Gastroesophageal sphincter (tissue), 4 donors: Measurements from ENCODE around the gene RAB44. TPM values are rescaled to one million over a fixed set of nuclear protein-coding genes. Genes with fewer than 3 reads are reported as not detected.

Experiments
- ATAC-seq: fragments of 150-250 bp; one replicate; pipeline ENCODE4 v1.9.1; 2016; ENCODE audit warnings: mild to moderate bottlenecking, moderate library complexity
- H3K27ac ChIP-seq, 4 donors: fragments of 200-600 bp; sonication (generic) in 3 of 4; 1 replicate in 3 of 4; 2 replicates in 1 of 4; pipeline ENCODE4 v1.5.1; 2016 to 2019
- H3K27me3 ChIP-seq: fragments of 200-600 bp; sonication (generic); one replicate; pipeline ENCODE4 v1.5.1; 2019
- H3K36me3 ChIP-seq, 2 donors: fragments of 200-600 bp; sonication (generic); one replicate each; pipeline ENCODE4 v1.5.1; 2019; ENCODE audit warnings: control low read depth in 1 of 2
- H3K4me1 ChIP-seq, 3 donors: fragments of 200-600 bp; sonication (generic); 1 replicate in 2 of 3; 2 replicates in 1 of 3; pipeline ENCODE4 v1.5.1; 2016 to 2019; ENCODE audit warnings: control low read depth in 2 of 3
- H3K4me3 ChIP-seq, 2 donors: fragments of 200-600 bp; sonication (generic); one replicate each; pipeline ENCODE4 v1.5.1; 2019; ENCODE audit warnings: mild to moderate bottlenecking in 1 of 2, moderate library complexity in 1 of 2
- H3K9me3 ChIP-seq, 3 donors: fragments of 200-600 bp; sonication (generic); one replicate each; pipeline ENCODE4 v1.5.1; 2017 to 2019; ENCODE audit warnings: control low read depth in 2 of 3
- EP300 ChIP-seq: sonication (generic); formaldehyde crosslinking; IDR thresholded peaks from one replicate; pipeline ENCODE4 v1.6.1; 2017; ENCODE audit warnings: antibody characterized with exemption, mild to moderate bottlenecking
- POLR2A ChIP-seq, 2 donors: fragments of 450-650 bp; IDR thresholded peaks; one replicate each; pipeline ENCODE4 v1.6.1; 2017; ENCODE audit warnings: antibody characterized with exemption in 2 of 2, mild to moderate bottlenecking in 2 of 2, moderate library complexity in 1 of 2
- POLR2AphosphoS5 ChIP-seq: sonication (generic); formaldehyde crosslinking; IDR thresholded peaks from one replicate; pipeline ENCODE4 v1.6.1; 2017; ENCODE audit warnings: antibody characterized with exemption
- WGBS, 2 donors: methylation state at CpG; one replicate each; pipeline ENCODE4 v1.1.5; 2018; ENCODE audit warnings: low coverage in 1 of 2; 5-methylcytosine and 5-hydroxymethylcytosine counted together
- total RNA-seq, 4 donors: library from RNA; depleted of rRNA; stranded (reverse); fragments of >200 nt; gene quantifications; one replicate each; pipeline ENCODE4 v1.1.0, GENCODE V29; 2016
- TF ChIP-seq, protein P1 (sequence below), 4 experiments: fragments of 200-600 bp in 2 of 4; fragments of 450-650 bp in 2 of 4; sonication (generic) in 1 of 4; IDR thresholded peaks; one replicate each; pipeline ENCODE4 v1.5.1; 2017 to 2019; ENCODE audit warnings: antibody characterized with exemption in 4 of 4, mild to moderate bottlenecking in 2 of 4, moderate library complexity in 2 of 4

The RAB44 gene
- total RNA-seq, 4 donors from 2014 or later: 0.67 to 1.6 (median 0.89) TPM; not detected in 1

DNA sequence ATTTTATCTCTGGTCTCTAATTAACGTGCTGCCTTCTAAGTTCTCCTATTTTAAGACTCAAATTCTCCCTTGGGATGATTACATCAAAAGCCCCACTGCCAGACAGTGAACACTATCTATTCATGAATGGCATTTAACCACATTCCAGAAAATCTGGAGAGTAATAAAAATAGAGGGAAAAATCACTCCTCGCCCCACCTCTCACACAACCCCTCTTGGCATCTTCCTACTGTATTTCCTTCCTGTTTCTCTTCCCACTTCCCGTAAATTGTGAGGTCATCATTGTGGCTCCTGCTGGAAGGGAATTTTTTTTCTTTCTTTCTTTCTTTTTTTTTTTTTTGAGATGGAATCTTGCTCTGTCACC is 31.5 kb downstream of the RAB44 start:
- Histone ChIP-seq H3K4me1 (peaks cover 0 to 6% (median 0%) of the 10 kb centered on the region in 3 donors), H3K4me3 (no peak overlapping the region), H3K27ac (no peak overlapping the region), H3K36me3 (no peaks in the 10 kb centered on the region), H3K9me3 (no peaks in the 10 kb centered on the region), H3K27me3 (no peaks in the 10 kb centered on the region)
- WGBS, 2 donors: 46 to 51% methylated on average over 3 of the region's 3 CpGs
- TF ChIP-seq POLR2A (IDR thresholded peaks at IDR 0.05) (no peak), EP300 (no peak), POLR2AphosphoS5 (peak; percentile 18)
- TF ChIP-seq, protein P1, sequence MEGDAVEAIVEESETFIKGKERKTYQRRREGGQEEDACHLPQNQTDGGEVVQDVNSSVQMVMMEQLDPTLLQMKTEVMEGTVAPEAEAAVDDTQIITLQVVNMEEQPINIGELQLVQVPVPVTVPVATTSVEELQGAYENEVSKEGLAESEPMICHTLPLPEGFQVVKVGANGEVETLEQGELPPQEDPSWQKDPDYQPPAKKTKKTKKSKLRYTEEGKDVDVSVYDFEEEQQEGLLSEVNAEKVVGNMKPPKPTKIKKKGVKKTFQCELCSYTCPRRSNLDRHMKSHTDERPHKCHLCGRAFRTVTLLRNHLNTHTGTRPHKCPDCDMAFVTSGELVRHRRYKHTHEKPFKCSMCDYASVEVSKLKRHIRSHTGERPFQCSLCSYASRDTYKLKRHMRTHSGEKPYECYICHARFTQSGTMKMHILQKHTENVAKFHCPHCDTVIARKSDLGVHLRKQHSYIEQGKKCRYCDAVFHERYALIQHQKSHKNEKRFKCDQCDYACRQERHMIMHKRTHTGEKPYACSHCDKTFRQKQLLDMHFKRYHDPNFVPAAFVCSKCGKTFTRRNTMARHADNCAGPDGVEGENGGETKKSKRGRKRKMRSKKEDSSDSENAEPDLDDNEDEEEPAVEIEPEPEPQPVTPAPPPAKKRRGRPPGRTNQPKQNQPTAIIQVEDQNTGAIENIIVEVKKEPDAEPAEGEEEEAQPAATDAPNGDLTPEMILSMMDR (IDR thresholded peaks at IDR 0.05): no peak
- peak; percentile 25 for ATAC-seq

DNA sequence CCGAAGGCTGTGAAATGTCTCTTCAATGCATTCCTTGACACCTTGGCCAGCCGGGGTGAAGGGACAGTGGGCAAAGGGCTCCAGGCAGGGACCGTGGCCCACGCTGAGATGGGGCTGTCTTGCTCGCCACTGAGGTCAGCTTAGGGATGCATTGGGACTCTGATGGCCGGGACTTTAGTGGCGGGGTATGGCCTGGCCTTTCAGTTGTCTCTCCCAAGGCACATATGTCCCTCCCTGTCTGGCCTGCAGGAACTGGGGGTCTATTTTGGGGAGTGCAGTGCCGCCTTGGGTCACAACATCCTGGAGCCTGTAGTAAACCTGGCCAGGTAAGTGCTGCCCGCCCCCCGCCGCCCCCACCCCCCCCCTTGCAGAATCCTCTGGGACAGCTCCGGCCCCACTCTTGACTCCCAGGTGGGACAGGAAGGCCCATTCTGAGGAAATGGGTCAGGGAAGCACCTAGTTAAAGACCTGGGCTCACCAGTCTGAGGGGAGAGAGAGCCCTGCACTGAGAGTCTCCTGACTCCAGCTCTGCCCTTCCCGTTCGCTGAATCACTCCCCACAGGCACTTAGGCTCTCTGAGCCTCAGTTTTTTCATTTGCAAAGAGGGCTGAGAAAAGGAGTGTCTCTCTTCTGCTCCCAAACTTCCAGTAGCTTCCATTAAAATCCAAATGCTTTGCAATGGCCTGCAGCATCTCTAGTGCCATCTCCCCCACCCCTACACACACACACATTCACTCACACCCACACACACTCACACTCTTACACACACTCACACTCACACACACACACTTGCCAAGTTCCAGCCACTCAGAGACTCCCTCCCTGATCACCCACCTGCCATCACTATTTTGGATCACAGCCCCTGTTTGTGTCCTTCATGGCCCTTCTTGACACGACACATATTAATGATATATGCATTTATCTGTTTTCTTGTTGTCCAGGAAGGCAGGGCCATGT is 33.1 kb downstream of the RAB44 start:
- H3K4me1 ChIP-seq: peaks cover 0 to 21% (median 0%) of the 10 kb centered on the region in 3 donors
- H3K36me3 ChIP-seq: no peaks in the 10 kb centered on the region
- ATAC-seq: no peak
- WGBS, 2 donors: 96 to 97% methylated on average over 5 to 7 of the region's 15 CpGs
- no peak for TF ChIP-seq POLR2AphosphoS5
- TF ChIP-seq, protein P1 (IDR thresholded peaks at IDR 0.05): no peak
- no peak for TF ChIP-seq EP300
- no peak for TF ChIP-seq POLR2A (IDR thresholded peaks at IDR 0.05)
- H3K27ac ChIP-seq: no peak overlapping the region
- no peaks in the 10 kb centered on the region for H3K27me3 ChIP-seq
- H3K4me3 ChIP-seq: no peak overlapping the region
- H3K9me3 ChIP-seq: no peaks in the 10 kb centered on the region

DNA sequence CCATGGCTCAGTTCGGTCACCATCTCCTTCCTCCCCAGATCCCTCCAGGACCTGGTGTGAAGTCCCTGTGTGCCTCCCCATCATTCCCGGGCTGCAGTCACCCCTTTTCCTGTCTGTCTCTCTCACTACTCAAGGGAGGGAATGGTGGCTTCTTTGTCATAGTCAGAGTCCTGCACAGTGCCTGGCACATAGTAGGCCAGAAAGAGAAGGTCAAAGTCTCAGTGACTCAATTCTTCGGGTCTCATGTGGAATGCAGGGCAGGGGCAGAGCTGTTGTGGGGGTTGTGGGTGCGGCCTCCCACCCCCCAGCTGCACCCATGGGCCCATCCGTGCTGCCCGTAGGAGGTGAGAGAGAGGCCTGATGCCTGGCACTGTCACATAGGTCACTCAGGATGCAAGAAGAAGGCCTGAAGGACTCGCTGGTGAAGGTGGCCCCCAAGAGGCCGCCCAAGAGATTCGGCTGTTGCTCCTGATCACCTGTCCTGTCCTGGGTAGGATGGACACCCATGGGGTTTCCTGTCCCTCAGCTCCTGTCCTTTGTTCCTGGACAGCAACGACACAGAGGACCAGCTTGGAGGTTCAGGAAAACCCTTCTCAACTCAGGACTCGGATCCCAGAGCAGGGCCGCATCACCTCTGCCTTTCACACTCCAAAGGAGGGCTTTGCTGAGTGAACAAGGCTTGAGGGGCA is 34.1 kb downstream of the RAB44 start:
- H3K27me3 ChIP-seq: no peaks in the 10 kb centered on the region
- peaks cover 0 to 26% (median 4%) of the 10 kb centered on the region in 3 donors for H3K4me1 ChIP-seq
- TF ChIP-seq, protein P1 (IDR thresholded peaks at IDR 0.05): no peak
- TF ChIP-seq POLR2AphosphoS5 (no peak), POLR2A (IDR thresholded peaks at IDR 0.05) (no peak), EP300 (no peak)
- no peak for ATAC-seq
- H3K27ac ChIP-seq: no peak overlapping the region
- no peak overlapping the region for H3K4me3 ChIP-seq
- no peaks in the 10 kb centered on the region for H3K36me3 ChIP-seq
- 89 to 93% methylated on average over 1 to 3 of the region's 12 CpGs for WGBS, 2 donors
- no peaks in the 10 kb centered on the region for H3K9me3 ChIP-seq

DNA sequence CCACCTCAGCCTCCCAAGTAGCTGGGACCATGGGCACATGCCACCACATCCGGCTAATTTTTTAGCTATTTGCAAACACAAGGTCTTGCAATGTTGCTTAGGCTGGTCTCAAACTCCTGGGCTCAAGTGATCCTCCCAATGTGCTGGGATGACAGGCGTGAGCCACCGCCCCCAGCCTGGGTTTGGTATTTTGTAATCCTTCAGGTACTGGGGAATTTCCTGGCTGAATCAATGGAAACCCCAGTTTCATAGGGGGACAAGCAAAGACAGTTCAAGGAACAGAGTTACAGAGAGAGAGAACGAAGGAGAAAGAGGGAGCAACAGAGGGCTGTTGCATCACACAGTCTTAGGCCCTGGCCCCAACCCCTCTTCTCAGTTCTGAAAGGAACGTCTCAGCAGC is 35.7 kb downstream of the RAB44 start:
- H3K36me3 ChIP-seq: no peaks in the 10 kb centered on the region
- TF ChIP-seq, protein P1 (IDR thresholded peaks at IDR 0.05): no peak
- no peak for TF ChIP-seq EP300
- no peak for TF ChIP-seq POLR2A (IDR thresholded peaks at IDR 0.05)
- TF ChIP-seq POLR2AphosphoS5: no peak
- no peak for ATAC-seq
- H3K27me3 ChIP-seq: no peaks in the 10 kb centered on the region
- no peak overlapping the region for H3K27ac ChIP-seq
- WGBS, 2 donors: 77 to 100% methylated on average over 2 to 3 of the region's 5 CpGs
- H3K9me3 ChIP-seq: no peaks in the 10 kb centered on the region
- no peak overlapping the region for H3K4me3 ChIP-seq
- peaks cover 0 to 26% (median 4%) of the 10 kb centered on the region in 3 donors for H3K4me1 ChIP-seq
